Measurements from ENCODE around the gene PAFAH1B1.

The PAFAH1B1 gene

DNA sequence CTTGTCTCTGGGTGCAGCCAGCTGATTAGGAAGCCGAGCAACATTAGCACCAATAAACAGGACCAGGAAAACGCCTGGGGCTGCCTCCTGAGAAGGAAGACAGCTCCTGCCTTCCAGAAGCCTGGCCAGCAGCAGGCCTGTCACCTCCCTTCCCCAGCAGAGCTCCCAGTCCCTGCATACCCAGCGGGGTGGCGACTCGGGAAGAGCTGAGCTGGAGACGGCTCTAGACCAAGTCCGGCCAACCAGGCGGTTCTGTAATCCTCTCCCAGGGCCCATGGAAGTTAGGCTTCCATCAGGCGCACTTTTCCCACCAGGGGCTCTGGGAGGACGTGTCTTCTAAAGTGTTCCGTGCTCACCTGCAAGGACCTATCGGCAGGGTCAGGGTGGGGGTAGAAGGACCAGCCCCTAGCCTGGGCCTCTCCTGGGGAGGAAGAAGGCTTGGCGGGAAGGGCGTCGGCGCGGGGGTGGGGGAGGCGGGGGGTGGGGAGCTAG, 130.1 kb downstream of the PAFAH1B1 start:
- DNase-seq, result no peak

DNA sequence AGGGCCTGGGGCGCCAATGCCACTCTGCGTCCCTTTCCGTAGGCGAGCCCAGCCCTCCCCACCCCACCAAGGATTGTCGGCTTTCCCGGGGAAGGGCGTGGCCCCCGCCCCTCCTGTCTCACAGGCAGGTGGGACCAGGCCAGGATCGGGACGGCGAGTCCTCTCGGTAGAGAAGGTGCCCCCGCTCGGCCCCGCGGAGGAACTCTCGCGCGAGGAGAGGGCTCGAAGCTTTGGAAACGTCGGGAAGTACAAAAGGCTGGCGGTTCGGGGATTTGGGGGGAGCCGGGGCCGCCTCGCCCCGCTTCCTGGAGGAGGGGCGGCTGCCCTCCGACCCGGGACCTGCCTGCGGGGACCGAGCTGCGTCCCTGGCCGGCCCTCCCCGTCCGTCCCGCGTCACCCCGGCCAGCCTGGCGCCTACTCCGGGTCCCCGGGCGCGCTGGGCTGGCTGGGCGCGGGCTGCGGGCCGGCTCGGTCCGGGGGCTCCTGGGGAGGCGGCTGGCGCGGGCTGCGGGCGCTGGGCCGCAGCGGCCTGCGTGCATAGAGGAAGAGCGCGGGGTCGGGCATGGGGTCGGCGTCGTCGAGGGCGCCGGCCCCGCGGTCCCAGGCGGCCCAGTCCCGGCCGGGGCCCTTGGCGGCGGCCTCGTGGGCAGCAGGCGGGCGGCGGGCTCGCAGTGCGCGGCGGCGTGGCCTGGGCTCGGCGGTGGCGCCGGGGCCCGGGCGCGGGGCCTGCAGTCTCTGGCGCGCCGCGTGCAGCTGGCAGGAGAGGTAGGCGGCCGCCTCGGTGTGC, 130.7 kb downstream of the PAFAH1B1 start:
- DNase-seq, result peak in 2 of 4 experiments; percentile 16 to 18

- peak; percentile 48 to 86 (median 70) for DNase-seq
Observed at GRCh38 chr17:2724784-2725164, 131.3 kb downstream of the PAFAH1B1 start.

- no peak for DNase-seq
Observed at GRCh38 chr17:2730764-2731353, 137.4 kb downstream of the PAFAH1B1 start.

GRCh38 chr17:2731807-2732206, 138.4 kb downstream of the PAFAH1B1 start:
- no peak for DNase-seq

- no peak for DNase-seq
Observed at GRCh38 chr17:2734939-2735338, 141.5 kb downstream of the PAFAH1B1 start.
